NCI-H187 treated with DMSO at 0.1 percent for 48 hours (cell line): ENCODE data around the gene PARD3B.

ENCODE experiments used
- DNase-seq: peaks from one replicate; lab custom pipeline; 2025; lab: John Stamatoyannopoulos, UW

The PARD3B gene

GRCh38 chr2:204544961-204545860 lies at the start of gene PARD3B:
PARD3B (plus strand) TSS chr2:204545475; CDS start chr2:204546000, 525 bp downstream.
- DNase-seq, result peak; percentile 9

DNA sequence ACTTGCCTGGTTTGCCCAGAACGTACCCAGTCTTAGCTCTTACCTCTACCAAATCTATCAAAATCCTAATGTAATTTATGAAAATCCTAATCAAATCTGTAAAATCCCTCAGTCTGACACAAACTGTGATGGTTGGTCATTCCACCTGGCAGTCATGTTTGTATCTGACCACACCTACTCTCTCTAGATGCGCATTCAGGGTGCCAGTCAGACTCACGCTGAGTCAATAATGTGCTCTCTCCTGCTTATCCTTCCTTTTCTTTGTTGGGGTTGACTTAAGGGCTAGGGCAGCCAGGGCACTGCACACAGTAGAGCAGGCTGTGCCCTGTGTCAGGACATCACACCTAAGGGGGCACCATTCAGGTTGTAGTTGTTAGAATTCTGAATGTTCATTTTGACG lies 48.5 kb upstream of the PARD3B start:
- no peak for DNase-seq

DNA sequence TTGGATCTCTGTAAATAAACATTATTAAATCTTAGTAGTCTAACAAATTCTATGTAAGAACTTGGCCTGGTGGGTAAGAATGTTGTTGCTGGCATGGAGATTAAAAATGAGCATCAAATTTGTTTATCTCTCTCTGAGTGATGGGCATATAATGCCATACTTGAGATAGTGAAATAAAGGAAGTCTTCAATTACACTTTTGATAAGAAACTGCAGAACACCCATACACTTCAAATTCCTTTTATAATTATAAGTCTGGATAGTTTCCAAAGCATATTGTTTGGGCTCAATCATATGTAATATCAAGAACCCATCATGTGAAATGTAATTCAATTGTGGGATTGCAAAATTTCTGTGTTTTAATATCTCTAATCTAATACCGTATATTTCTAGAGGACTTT lies 47.4 kb upstream of the PARD3B start:
- no peak for DNase-seq

- DNase-seq, result no peak
Observed at GRCh38 chr2:204498291-204498690, 47.0 kb upstream of the PARD3B start.

- DNase-seq, result no peak
Observed at GRCh38 chr2:204503869-204504268, 41.4 kb upstream of the PARD3B start.

- DNase-seq, result no peak
Observed at GRCh38 chr2:204504594-204504993, 40.7 kb upstream of the PARD3B start.

GRCh38 chr2:204505488-204505887 lies 39.8 kb upstream of the PARD3B start:
- no peak for DNase-seq

- DNase-seq, result no peak
Observed at GRCh38 chr2:204505946-204506345, 39.3 kb upstream of the PARD3B start.

GRCh38 chr2:204507636-204508035 lies 37.6 kb upstream of the PARD3B start:
- DNase-seq, result no peak

GRCh38 chr2:204510709-204511420 lies 34.4 kb upstream of the PARD3B start:
- no peak for DNase-seq

GRCh38 chr2:204514439-204514838 lies 30.8 kb upstream of the PARD3B start:
- DNase-seq, result no peak

- no peak for DNase-seq
Observed at GRCh38 chr2:204515416-204515815, 29.9 kb upstream of the PARD3B start.

DNA sequence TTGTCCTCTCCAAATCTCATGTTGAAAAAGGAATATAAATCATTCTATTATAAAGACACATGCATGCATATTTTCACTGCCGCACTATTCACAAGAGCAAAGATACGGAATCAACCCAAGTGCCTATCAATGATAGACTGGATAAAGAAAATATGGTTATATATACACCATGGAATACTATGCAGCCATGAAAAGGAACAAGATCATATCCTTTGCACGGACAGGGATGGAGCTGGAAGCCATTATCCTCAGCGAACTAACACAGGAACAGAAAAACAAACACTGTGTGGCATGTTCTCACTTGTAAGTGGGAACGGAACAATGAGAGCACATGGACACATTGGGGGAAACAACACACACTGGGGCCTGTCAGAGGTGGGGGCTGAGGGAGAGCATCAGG lies 28.1 kb upstream of the PARD3B start:
- no peak for DNase-seq

DNA sequence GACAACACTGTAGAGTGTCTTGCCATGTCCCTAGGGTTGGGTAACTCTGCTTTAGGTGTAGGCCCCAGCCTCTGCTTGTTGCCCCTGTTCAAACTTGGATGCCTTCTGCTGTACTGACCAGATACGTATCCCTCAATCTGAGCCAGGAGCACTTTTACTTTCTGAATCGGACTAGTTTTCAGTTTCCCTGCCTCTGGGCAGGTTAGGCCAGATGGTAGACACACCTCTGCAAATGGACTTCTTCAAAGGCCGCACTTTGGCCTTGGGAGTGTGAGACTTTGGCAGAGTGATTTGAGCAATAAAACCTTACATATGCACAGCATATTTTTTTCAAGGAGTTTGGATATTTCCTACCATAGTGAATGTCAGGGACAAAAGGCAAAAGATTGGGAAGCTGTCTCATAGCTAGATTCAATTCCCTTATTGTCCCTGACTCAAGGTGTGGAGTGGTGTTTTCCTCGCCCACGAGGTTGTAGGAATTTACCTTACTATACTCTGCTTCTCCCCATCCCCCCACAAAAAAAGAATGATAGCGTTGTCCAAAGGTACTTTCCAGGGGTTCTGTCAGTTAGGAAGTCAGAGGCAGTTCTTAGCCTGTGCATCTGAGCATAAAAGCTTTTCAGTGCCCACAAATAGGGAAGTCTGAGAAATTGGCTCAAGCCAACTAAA lies 15.3 kb upstream of the PARD3B start:
- no peak for DNase-seq

GRCh38 chr2:204530464-204530805 lies 14.8 kb upstream of the PARD3B start:
- no peak for DNase-seq

GRCh38 chr2:204533629-204534370 lies 11.5 kb upstream of the PARD3B start:
- no peak for DNase-seq

DNA sequence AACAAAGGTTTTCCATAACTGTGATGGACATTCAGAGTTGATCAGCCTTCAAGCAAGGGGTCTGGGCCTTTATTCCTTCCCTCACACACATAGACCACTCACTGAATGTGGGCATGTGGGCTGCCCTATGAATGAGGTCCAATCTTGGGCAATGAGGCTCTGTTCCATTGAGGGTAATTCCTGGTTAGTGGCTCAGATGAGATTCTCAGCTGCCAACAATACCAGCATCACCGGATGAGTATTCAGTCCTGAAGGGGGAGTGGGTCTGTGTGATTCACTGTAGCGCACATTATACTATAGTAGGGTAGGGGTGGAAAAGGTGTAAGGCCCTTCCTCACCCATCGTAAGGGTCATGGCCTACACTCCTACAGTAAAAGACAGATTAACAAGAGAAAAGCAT lies 9.9 kb upstream of the PARD3B start:
- DNase-seq, result no peak

- DNase-seq, result no peak
Observed at GRCh38 chr2:204535764-204536163, 9.5 kb upstream of the PARD3B start.

- no peak for DNase-seq
Observed at GRCh38 chr2:204538182-204539018, 6.9 kb upstream of the PARD3B start.

DNA sequence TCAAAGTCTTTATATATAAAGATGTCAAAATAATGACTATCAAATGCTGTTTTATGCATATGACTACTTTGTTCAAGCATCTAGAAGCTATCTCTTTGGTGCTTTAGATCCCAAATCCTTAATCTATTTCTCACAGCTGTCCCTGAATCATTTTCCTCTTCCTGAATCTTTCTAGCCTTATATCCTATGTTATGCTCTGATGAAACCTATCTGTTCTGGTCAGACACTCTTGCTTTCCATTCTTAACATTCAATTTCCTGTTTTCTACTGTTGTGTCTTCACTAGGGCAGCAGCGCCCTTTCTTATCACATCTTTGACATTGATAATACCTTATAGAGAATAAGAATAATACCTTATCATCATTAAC lies 6.3 kb upstream of the PARD3B start:
- no peak for DNase-seq

GRCh38 chr2:204541637-204542036 lies 3.6 kb upstream of the PARD3B start:
- no peak for DNase-seq
